Breast epithelium (tissue), 4 donors: Measurements from ENCODE around the gene CD99. TPM values are rescaled to one million over a fixed set of nuclear protein-coding genes. Genes with fewer than 3 reads are reported as not detected.

ENCODE experiments used
- DNase-seq, 2 donors: peaks; one replicate each; pipeline ENCODE4 v3.0.0-alpha.2; 2019; ENCODE audit warnings: low spot score in 2 of 2
- H3K27ac ChIP-seq, 2 donors: fragments of 200-600 bp; sonication (generic) in 1 of 2; one replicate each; pipeline ENCODE4 v1.5.1; 2016 to 2019; ENCODE audit warnings: mild to moderate bottlenecking in 1 of 2
- H3K27me3 ChIP-seq, 2 donors: fragments of 200-600 bp; sonication (generic) in 1 of 2; one replicate each; pipeline versions ENCODE4 v1.5.1 to v1.6.0; 2017 to 2019; ENCODE audit warnings: control low read depth in 1 of 2, mild to moderate bottlenecking in 1 of 2
- H3K36me3 ChIP-seq: fragments of 200-600 bp; one replicate; pipeline ENCODE4 v1.5.1; 2019
- H3K4me1 ChIP-seq, 2 donors: fragments of 200-600 bp; sonication (generic); one replicate each; pipeline ENCODE4 v1.5.1; 2016 to 2019; ENCODE audit warnings: control low read depth in 1 of 2
- H3K4me3 ChIP-seq, 3 donors: fragments of 200-600 bp; sonication (generic); 1 replicate in 2 of 3; 2 replicates in 1 of 3; pipeline ENCODE4 v1.5.1; 2016 to 2019; ENCODE audit warnings: mild to moderate bottlenecking in 3 of 3, moderate library complexity in 2 of 3
- H3K9me3 ChIP-seq, 2 donors: fragments of 200-600 bp; sonication (generic) in 1 of 2; one replicate each; pipeline ENCODE4 v1.5.1; 2016 to 2019; ENCODE audit warnings: control low read depth in 1 of 2
- POLR2A ChIP-seq: fragments of 450-650 bp; IDR thresholded peaks from one replicate; pipeline ENCODE4 v1.6.1; 2016; ENCODE audit warnings: antibody characterized with exemption, mild to moderate bottlenecking, moderate library complexity
- POLR2AphosphoS5 ChIP-seq, 3 donors: sonication (generic); formaldehyde crosslinking; IDR thresholded peaks; one replicate each; pipeline ENCODE4 v1.6.1; 2017; ENCODE audit warnings: antibody characterized with exemption in 3 of 3
- intact Hi-C: fragments of 100-400 bp; cut with DNase I; formaldehyde crosslinking; loops from one replicate; pipeline ENCODE4 v1.15.1; 2023; ENCODE audit warnings: low total_unique reads
- total RNA-seq, 3 donors: library from RNA; depleted of rRNA; stranded (reverse); fragments of >200 nt; gene quantifications; one replicate each; pipeline ENCODE4 v1.1.0, GENCODE V29; 2016
- TF ChIP-seq, protein P1 (sequence below), 3 donors: fragments of 450-650 bp; IDR thresholded peaks; one replicate each; pipeline ENCODE4 v1.5.1; 2016 to 2017; ENCODE audit warnings: antibody characterized with exemption in 3 of 3, mild to moderate bottlenecking in 3 of 3, moderate library complexity in 3 of 3

The CD99 gene
- total RNA-seq, 3 donors from 2014 or later: 96.3 to 536 (median 142) TPM

DNA sequence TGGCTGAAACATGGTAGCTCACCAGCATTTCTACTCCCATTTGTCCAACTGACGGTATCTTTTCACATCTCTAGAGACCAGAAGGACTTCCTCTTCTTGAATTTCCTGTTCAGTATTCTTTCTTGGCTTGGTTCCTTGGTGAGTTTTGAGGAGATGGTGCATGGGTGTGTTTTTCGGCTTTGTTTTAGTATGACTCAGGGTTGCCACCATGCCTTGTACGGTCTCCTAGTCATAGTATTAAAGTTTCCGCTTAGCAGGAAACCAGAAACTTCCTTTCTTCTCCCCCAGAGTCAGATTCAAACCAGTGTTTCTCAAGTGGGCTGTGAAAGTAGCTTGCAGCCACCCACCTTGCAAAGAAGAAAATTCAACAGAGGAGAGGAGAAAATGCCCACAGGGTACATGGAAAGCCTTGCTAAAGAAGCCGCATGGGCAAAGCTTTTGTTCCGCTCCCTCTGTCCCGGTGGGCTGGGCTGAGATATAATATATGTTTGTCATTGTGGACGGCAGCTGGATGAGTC lies 5.7 kb downstream of the CD99 start:
- Histone ChIP-seq H3K27ac (peak overlapping the region in 1 of 2 donors; percentile 55), H3K36me3 (no peaks in the 10 kb centered on the region), H3K27me3 (no peaks in the 10 kb centered on the region), H3K9me3 (no peaks in the 10 kb centered on the region), H3K4me1 (no peaks in the 10 kb centered on the region), H3K4me3 (peak overlapping the region in 2 of 3 donors; percentile 17 to 18)
- intact Hi-C loops: no loop called here
- no peak for DNase-seq
- TF ChIP-seq, protein P1, sequence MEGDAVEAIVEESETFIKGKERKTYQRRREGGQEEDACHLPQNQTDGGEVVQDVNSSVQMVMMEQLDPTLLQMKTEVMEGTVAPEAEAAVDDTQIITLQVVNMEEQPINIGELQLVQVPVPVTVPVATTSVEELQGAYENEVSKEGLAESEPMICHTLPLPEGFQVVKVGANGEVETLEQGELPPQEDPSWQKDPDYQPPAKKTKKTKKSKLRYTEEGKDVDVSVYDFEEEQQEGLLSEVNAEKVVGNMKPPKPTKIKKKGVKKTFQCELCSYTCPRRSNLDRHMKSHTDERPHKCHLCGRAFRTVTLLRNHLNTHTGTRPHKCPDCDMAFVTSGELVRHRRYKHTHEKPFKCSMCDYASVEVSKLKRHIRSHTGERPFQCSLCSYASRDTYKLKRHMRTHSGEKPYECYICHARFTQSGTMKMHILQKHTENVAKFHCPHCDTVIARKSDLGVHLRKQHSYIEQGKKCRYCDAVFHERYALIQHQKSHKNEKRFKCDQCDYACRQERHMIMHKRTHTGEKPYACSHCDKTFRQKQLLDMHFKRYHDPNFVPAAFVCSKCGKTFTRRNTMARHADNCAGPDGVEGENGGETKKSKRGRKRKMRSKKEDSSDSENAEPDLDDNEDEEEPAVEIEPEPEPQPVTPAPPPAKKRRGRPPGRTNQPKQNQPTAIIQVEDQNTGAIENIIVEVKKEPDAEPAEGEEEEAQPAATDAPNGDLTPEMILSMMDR (IDR thresholded peaks at IDR 0.05): no peak

DNA sequence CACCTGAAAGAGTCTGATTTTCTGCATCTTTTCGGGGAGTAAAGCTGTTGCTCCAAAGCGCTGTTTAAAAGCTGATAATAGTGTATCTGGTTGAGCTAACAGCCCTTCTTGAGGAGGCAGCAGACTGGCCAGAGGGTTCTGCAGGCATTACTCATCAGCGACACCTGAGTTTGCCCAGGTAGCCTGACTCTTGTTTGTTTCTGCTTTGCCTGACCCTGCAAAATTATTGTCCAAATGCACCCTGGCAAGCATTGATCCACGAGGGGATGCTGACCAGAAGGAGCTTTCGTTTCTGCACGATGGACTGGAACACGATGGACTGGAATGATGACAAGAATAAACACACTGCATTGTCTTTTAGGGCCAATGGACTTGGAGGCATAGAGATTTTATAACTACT lies 6.2 kb downstream of the CD99 start:
- TF ChIP-seq, protein P1 (IDR thresholded peaks at IDR 0.05): no peak
- TF ChIP-seq POLR2A: no peak
- no peak for TF ChIP-seq POLR2AphosphoS5 (IDR thresholded peaks at IDR 0.05)
- no peaks in the 10 kb centered on the region for H3K9me3 ChIP-seq
- DNase-seq: no peak
- peak overlapping the region; percentile 12 to 18 (median 17) for H3K4me3 ChIP-seq
- no peaks in the 10 kb centered on the region for H3K27me3 ChIP-seq
- H3K27ac ChIP-seq: peak overlapping the region in 1 of 2 donors; percentile 55
- intact Hi-C loops: no loop called here
- H3K4me1 ChIP-seq: no peaks in the 10 kb centered on the region
- no peaks in the 10 kb centered on the region for H3K36me3 ChIP-seq

DNA sequence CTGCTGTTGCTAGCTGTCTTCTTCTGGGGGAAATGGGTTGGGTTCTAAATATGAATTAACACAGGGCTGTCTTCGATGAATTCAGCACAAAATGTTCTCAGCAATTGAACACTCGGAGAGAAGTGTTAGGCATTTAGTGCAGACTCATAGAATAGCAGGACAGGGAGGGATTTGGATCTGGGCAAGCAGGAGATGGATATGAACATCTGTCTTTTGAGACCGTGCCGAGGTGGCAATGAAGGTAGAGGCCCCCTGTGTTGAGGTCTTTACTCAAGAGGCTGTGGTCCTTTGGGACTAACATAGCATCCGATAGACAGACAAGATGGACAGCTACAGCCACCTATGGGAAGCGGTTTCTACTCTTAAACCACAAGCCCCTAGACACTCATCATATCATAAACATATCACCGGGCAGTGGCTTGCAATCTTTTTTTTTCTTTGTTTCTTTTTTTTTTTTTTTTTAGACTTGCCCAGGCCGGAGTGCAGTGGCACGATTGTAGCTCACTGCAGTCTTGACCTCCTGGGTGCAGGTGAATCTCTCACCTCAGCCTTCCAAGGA lies 6.7 kb downstream of the CD99 start:
- Histone ChIP-seq H3K36me3 (no peaks in the 10 kb centered on the region), H3K9me3 (no peaks in the 10 kb centered on the region), H3K4me1 (no peaks in the 10 kb centered on the region), H3K4me3 (peak overlapping the region in 1 of 3 donors; percentile 17), H3K27ac (peak overlapping the region in 1 of 2 donors; percentile 55), H3K27me3 (no peaks in the 10 kb centered on the region)
- intact Hi-C loops: no loop called here
- no peak for TF ChIP-seq POLR2A
- TF ChIP-seq, protein P1 (IDR thresholded peaks at IDR 0.05): no peak
- no peak for TF ChIP-seq POLR2AphosphoS5 (IDR thresholded peaks at IDR 0.05)
- DNase-seq: no peak

DNA sequence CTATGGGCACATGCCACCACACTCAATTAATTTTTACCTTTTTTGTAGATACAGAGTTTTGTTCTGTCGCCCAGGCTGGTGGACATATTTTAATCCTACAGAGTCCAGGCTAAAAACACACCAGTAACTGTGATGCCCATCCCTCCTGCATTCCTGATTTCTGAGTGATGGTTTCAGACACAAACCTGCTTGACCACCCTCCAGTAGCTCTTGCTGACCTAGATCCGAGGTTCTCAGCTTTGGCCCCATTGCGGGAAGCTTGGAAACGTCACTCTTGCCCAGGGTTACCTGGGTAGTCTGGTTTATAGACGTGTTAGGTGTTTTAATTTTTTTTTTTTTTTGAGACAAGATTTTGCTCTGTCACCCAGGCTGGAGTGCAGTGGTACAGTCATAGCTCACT lies 7.5 kb downstream of the CD99 start:
- H3K36me3 ChIP-seq: no peaks in the 10 kb centered on the region
- no peak for TF ChIP-seq POLR2AphosphoS5 (IDR thresholded peaks at IDR 0.05)
- TF ChIP-seq, protein P1 (IDR thresholded peaks at IDR 0.05): no peak
- no peaks in the 10 kb centered on the region for H3K9me3 ChIP-seq
- DNase-seq: no peak
- no peak overlapping the region for H3K4me3 ChIP-seq
- intact Hi-C loops: no loop called here
- H3K4me1 ChIP-seq: no peaks in the 10 kb centered on the region
- H3K27me3 ChIP-seq: no peaks in the 10 kb centered on the region
- no peak overlapping the region for H3K27ac ChIP-seq

DNA sequence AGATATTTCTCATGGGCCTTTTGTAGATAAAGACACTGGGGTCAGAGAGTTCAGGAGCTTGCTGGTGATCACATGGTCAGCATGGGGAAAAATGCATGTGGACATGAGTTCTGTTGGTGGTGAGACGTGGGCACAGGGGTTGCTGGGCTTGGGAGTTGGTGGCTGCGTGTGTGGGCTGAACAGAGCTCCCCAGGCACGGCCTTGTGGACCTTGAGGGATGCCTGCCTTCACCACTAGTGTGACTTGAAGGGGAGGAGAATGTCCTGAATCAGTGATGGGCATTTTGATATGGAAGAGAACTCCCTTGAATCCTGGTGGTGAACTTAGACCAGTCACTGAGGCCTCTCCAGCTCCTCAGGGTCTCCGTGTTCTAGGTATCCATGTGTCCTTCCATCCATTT lies 8.9 kb downstream of the CD99 start:
- Histone ChIP-seq H3K27me3 (no peaks in the 10 kb centered on the region), H3K27ac (no peak overlapping the region), H3K9me3 (no peaks in the 10 kb centered on the region), H3K4me1 (no peaks in the 10 kb centered on the region), H3K36me3 (no peaks in the 10 kb centered on the region), H3K4me3 (no peak overlapping the region)
- DNase-seq: no peak
- TF ChIP-seq POLR2AphosphoS5 (IDR thresholded peaks at IDR 0.05) (no peak), POLR2A (no peak)
- TF ChIP-seq, protein P1 (IDR thresholded peaks at IDR 0.05): no peak
- intact Hi-C loops: no loop called here
